Lung (tissue), 12 donors: ENCODE data around the gene TRMO. TPM values are rescaled to one million over a fixed set of nuclear protein-coding genes. Genes with fewer than 3 reads are reported as not detected.

Experiments used
- ATAC-seq: fragments of 200-7000 bp; cut with Tn5 transposase; one replicate; pipeline ENCODE4 v1.9.1; 2020; ENCODE audit warnings: moderate number of reproducible peaks; ENCODE audit not compliant: insufficient read depth, low FRiP score
- DNase-seq, 3 donors: peaks; one replicate each; pipeline ENCODE4 v3.0.0-alpha.2; 2013 to 2017
- H3K27ac ChIP-seq, 2 donors: one replicate each; pipeline ENCODE4 v1.5.1; 2013; ENCODE audit warnings: mild to moderate bottlenecking in 2 of 2, moderate library complexity in 2 of 2, control low read depth in 1 of 2, inconsistent platforms in 1 of 2, low read depth in 1 of 2, low read length in 1 of 2
- H3K27me3 ChIP-seq, 3 donors: one replicate each; pipeline ENCODE4 v1.5.1; 2013; ENCODE audit warnings: low read length in 2 of 3; ENCODE audit not compliant: control insufficient read depth in 3 of 3, insufficient read depth in 3 of 3
- H3K36me3 ChIP-seq, 4 donors: one replicate each; pipeline ENCODE4 v1.5.1; 2013; ENCODE audit warnings: low read length in 4 of 4, mild to moderate bottlenecking in 1 of 4, moderate library complexity in 1 of 4; ENCODE audit not compliant: control insufficient read depth in 4 of 4, insufficient read depth in 4 of 4
- H3K4me1 ChIP-seq, 5 donors: one replicate each; pipeline ENCODE4 v1.5.1; 2013; ENCODE audit warnings: low read length in 5 of 5, mild to moderate bottlenecking in 2 of 5, moderate library complexity in 1 of 5; ENCODE audit not compliant: control insufficient read depth in 5 of 5, insufficient read depth in 5 of 5
- H3K4me3 ChIP-seq: one replicate; pipeline ENCODE4 v1.5.1; 2013; ENCODE audit warnings: mild to moderate bottlenecking, control low read depth, moderate library complexity
- H3K9ac ChIP-seq, 2 donors: one replicate each; pipeline ENCODE4 v1.5.1; 2013; ENCODE audit warnings: low read length in 2 of 2, control low read depth in 1 of 2; ENCODE audit not compliant: insufficient read depth in 1 of 2
- H3K9me3 ChIP-seq, 4 donors: one replicate each; pipeline ENCODE4 v1.5.1; 2013; ENCODE audit warnings: low read length in 3 of 4, mild to moderate bottlenecking in 1 of 4, moderate library complexity in 1 of 4; ENCODE audit not compliant: control insufficient read depth in 4 of 4, insufficient read depth in 3 of 4
- CTCF ChIP-seq: IDR thresholded peaks from 2 replicates; pipeline ENCODE4 v1.5.1; 2012; ENCODE audit warnings: mild to moderate bottlenecking; ENCODE audit errors: control extremely low read depth, extremely low read depth
- WGBS, 2 donors: extraction: QIAGEN DNeasy Blood & Tissue Kit; methylation state at CpG; one replicate each; pipeline ENCODE4 v1.1.7; 2013; 5-methylcytosine and 5-hydroxymethylcytosine counted together
- polyA plus RNA-seq, 2 donors: library from polyadenylated mRNA; stranded (reverse); fragments of 200-250 nt; gene quantifications; one replicate each; pipeline ENCODE4 v1.2.1, GENCODE V29; 2013
- total RNA-seq, 2 donors: library from RNA; depleted of rRNA in 1 of 2; stranded (reverse); fragments of >200 nt in 1 of 2; gene quantifications; one replicate each; pipeline ENCODE4 v1.2.1, GENCODE V29; 2014 to 2021
- donor health status: control.
- donor health status: control.
- donor health status: Bipolar disorder and iron deficiency.
- donor health status: healthy.
- donor health status: DM: yes; HTN: yes; CAD: no.

The TRMO gene
- total and polyA plus RNA-seq, 4 donors = 7.8 to 27.9 (median 15.7) TPM

- ATAC-seq (no peak), DNase-seq (no peak)
- no peak overlapping the region for H3K27ac ChIP-seq
- peaks cover 3 to 10% (median 7%) of the 10 kb centered on the region in 4 donors for H3K36me3 ChIP-seq
- H3K4me3 ChIP-seq = no peak overlapping the region
- H3K9me3 ChIP-seq = no peaks in the 10 kb centered on the region
- WGBS, 2 donors = 87 to 89% methylated on average over 9 of the region's 9 CpGs
- no peak overlapping the region for H3K9ac ChIP-seq
- H3K4me1 ChIP-seq = no peaks in the 10 kb centered on the region
- TF ChIP-seq CTCF = no peak
- no peaks in the 10 kb centered on the region for H3K27me3 ChIP-seq
Measured at GRCh38 chr9:97900103-97900737, 22.1 kb downstream of the TRMO start.

- Histone ChIP-seq H3K4me1 (no peaks in the 10 kb centered on the region), H3K9ac (no peak overlapping the region), H3K9me3 (peaks cover 0 to 4% (median 0%) of the 10 kb centered on the region in 4 donors), H3K27me3 (no peaks in the 10 kb centered on the region), H3K36me3 (peaks cover 0 to 4% (median 3%) of the 10 kb centered on the region in 4 donors), H3K4me3 (no peak overlapping the region), H3K27ac (no peak overlapping the region)
- no peak for TF ChIP-seq CTCF
- 86 to 87% methylated on average over 6 of the region's 6 CpGs for WGBS, 2 donors
- DNase-seq (no peak), ATAC-seq (no peak)
Measured at GRCh38 chr9:97895695-97896332, 26.5 kb downstream of the TRMO start.

- 95 to 96% methylated on average over 1 of the region's 1 CpG for WGBS, 2 donors
Measured at GRCh38 chr9:97895211-97895610, 27.1 kb downstream of the TRMO start.

More at GRCh38 chr9:97895211-97895610, 27.1 kb downstream of the TRMO start:
- no peak overlapping the region for H3K27ac ChIP-seq
- no peak overlapping the region for H3K9ac ChIP-seq
- no peaks in the 10 kb centered on the region for H3K4me1 ChIP-seq
- no peak overlapping the region for H3K4me3 ChIP-seq
- H3K9me3 ChIP-seq = peaks cover 0 to 4% (median 0%) of the 10 kb centered on the region in 4 donors
- ATAC-seq (no peak), DNase-seq (no peak)
- no peak for TF ChIP-seq CTCF
- H3K36me3 ChIP-seq = peaks cover 0 to 3% (median 2%) of the 10 kb centered on the region in 4 donors
- no peaks in the 10 kb centered on the region for H3K27me3 ChIP-seq
